ENCODE results near the gene COQ8A. TPM values are rescaled to one million over a fixed set of nuclear protein-coding genes. Genes with fewer than 3 reads are reported as not detected.

Gene COQ8A
- total RNA-seq, 1 experiment from 2014 or later = 39.4 TPM

- TF ChIP-seq, protein P1, sequence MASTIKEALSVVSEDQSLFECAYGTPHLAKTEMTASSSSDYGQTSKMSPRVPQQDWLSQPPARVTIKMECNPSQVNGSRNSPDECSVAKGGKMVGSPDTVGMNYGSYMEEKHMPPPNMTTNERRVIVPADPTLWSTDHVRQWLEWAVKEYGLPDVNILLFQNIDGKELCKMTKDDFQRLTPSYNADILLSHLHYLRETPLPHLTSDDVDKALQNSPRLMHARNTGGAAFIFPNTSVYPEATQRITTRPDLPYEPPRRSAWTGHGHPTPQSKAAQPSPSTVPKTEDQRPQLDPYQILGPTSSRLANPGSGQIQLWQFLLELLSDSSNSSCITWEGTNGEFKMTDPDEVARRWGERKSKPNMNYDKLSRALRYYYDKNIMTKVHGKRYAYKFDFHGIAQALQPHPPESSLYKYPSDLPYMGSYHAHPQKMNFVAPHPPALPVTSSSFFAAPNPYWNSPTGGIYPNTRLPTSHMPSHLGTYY (CRISPR knock-in tag; IDR thresholded peaks at IDR 0.05) = no peak
- no peak for TF ChIP-seq MLX (CRISPR knock-in tag; IDR thresholded peaks at IDR 0.05)
- TF ChIP-seq, protein P2, sequence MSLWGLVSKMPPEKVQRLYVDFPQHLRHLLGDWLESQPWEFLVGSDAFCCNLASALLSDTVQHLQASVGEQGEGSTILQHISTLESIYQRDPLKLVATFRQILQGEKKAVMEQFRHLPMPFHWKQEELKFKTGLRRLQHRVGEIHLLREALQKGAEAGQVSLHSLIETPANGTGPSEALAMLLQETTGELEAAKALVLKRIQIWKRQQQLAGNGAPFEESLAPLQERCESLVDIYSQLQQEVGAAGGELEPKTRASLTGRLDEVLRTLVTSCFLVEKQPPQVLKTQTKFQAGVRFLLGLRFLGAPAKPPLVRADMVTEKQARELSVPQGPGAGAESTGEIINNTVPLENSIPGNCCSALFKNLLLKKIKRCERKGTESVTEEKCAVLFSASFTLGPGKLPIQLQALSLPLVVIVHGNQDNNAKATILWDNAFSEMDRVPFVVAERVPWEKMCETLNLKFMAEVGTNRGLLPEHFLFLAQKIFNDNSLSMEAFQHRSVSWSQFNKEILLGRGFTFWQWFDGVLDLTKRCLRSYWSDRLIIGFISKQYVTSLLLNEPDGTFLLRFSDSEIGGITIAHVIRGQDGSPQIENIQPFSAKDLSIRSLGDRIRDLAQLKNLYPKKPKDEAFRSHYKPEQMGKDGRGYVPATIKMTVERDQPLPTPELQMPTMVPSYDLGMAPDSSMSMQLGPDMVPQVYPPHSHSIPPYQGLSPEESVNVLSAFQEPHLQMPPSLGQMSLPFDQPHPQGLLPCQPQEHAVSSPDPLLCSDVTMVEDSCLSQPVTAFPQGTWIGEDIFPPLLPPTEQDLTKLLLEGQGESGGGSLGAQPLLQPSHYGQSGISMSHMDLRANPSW (CRISPR knock-in tag; conservative IDR thresholded peaks at IDR 0.05; ENCODE audit: low read depth) = no peak
Observed at GRCh38 chr1:226943927-226944326, 3.8 kb downstream of the COQ8A start (continued).

GRCh38 chr1:226945106-226945857 is 5.2 kb downstream of the COQ8A start:
- Mint-ChIP-seq H3K27me3 (ENCODE audit: low read depth) (peaks cover 7% of the 10 kb centered on the region), H3K4me3 (no peak overlapping the region; the same call in 1 of the 2 replicates), H3K4me1 (peaks cover 51% of the 10 kb centered on the region), H3K36me3 (peaks cover 4% of the 10 kb centered on the region), H3K9me3 (peaks cover 8% of the 10 kb centered on the region), H3K27ac (peak overlapping the region; percentile 66)
- ChIA-PET POLR2A (no interaction called here), CTCF (no interaction called here)
- TF ChIP-seq, protein P3, sequence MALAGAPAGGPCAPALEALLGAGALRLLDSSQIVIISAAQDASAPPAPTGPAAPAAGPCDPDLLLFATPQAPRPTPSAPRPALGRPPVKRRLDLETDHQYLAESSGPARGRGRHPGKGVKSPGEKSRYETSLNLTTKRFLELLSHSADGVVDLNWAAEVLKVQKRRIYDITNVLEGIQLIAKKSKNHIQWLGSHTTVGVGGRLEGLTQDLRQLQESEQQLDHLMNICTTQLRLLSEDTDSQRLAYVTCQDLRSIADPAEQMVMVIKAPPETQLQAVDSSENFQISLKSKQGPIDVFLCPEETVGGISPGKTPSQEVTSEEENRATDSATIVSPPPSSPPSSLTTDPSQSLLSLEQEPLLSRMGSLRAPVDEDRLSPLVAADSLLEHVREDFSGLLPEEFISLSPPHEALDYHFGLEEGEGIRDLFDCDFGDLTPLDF (CRISPR knock-in tag; IDR thresholded peaks at IDR 0.05) = no peak
- TF ChIP-seq GABPB1 (CRISPR knock-in tag; IDR thresholded peaks at IDR 0.05) = peak; percentile 40; the same call in 1 of the 2 replicates
- peak; percentile 72 for ATAC-seq
- DNase-seq (ENCODE audit: low spot score) = no peak

GRCh38 chr1:226945858-226946245 is 5.8 kb downstream of the COQ8A start:
- TF ChIP-seq, protein P4, sequence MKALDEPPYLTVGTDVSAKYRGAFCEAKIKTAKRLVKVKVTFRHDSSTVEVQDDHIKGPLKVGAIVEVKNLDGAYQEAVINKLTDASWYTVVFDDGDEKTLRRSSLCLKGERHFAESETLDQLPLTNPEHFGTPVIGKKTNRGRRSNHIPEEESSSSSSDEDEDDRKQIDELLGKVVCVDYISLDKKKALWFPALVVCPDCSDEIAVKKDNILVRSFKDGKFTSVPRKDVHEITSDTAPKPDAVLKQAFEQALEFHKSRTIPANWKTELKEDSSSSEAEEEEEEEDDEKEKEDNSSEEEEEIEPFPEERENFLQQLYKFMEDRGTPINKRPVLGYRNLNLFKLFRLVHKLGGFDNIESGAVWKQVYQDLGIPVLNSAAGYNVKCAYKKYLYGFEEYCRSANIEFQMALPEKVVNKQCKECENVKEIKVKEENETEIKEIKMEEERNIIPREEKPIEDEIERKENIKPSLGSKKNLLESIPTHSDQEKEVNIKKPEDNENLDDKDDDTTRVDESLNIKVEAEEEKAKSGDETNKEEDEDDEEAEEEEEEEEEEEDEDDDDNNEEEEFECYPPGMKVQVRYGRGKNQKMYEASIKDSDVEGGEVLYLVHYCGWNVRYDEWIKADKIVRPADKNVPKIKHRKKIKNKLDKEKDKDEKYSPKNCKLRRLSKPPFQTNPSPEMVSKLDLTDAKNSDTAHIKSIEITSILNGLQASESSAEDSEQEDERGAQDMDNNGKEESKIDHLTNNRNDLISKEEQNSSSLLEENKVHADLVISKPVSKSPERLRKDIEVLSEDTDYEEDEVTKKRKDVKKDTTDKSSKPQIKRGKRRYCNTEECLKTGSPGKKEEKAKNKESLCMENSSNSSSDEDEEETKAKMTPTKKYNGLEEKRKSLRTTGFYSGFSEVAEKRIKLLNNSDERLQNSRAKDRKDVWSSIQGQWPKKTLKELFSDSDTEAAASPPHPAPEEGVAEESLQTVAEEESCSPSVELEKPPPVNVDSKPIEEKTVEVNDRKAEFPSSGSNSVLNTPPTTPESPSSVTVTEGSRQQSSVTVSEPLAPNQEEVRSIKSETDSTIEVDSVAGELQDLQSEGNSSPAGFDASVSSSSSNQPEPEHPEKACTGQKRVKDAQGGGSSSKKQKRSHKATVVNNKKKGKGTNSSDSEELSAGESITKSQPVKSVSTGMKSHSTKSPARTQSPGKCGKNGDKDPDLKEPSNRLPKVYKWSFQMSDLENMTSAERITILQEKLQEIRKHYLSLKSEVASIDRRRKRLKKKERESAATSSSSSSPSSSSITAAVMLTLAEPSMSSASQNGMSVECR (CRISPR knock-in tag; IDR thresholded peaks at IDR 0.05; ENCODE audit: borderline replicate concordance) = no peak
- no peak for TF ChIP-seq ZNF317 (CRISPR knock-in tag; IDR thresholded peaks at IDR 0.05; ENCODE audit: borderline replicate concordance, low read depth)
- no peak for TF ChIP-seq SMAD4 (CRISPR knock-in tag; IDR thresholded peaks at IDR 0.05)
- no peak for TF ChIP-seq MLX (CRISPR knock-in tag; IDR thresholded peaks at IDR 0.05)
- TF ChIP-seq ZNF232 (CRISPR knock-in tag; IDR thresholded peaks at IDR 0.05) = no peak
- no peak for TF ChIP-seq PRRX2 (CRISPR knock-in tag; IDR thresholded peaks at IDR 0.05)
- TF ChIP-seq, protein P5, sequence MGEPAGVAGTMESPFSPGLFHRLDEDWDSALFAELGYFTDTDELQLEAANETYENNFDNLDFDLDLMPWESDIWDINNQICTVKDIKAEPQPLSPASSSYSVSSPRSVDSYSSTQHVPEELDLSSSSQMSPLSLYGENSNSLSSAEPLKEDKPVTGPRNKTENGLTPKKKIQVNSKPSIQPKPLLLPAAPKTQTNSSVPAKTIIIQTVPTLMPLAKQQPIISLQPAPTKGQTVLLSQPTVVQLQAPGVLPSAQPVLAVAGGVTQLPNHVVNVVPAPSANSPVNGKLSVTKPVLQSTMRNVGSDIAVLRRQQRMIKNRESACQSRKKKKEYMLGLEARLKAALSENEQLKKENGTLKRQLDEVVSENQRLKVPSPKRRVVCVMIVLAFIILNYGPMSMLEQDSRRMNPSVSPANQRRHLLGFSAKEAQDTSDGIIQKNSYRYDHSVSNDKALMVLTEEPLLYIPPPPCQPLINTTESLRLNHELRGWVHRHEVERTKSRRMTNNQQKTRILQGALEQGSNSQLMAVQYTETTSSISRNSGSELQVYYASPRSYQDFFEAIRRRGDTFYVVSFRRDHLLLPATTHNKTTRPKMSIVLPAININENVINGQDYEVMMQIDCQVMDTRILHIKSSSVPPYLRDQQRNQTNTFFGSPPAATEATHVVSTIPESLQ (CRISPR knock-in tag; IDR thresholded peaks at IDR 0.05) = no peak
- no peak for TF ChIP-seq JAZF1 (CRISPR knock-in tag; IDR thresholded peaks at IDR 0.05)
- no peak for TF ChIP-seq ZNF263 (CRISPR knock-in tag; IDR thresholded peaks at IDR 0.05; ENCODE audit: low read depth)
- TF ChIP-seq CBFB (CRISPR knock-in tag; IDR thresholded peaks at IDR 0.05; ENCODE audit: low read depth) = no peak
- TF ChIP-seq FOXJ3 (CRISPR knock-in tag; IDR thresholded peaks at IDR 0.05; ENCODE audit: borderline replicate concordance) = no peak
- Mint-ChIP-seq H3K4me3 (no peak overlapping the region), H3K4me1 (peaks cover 49% of the 10 kb centered on the region), H3K36me3 (peaks cover 4% of the 10 kb centered on the region), H3K9me3 (peaks cover 8% of the 10 kb centered on the region), H3K27ac (peak overlapping the region; percentile 42; the same call in 1 of the 2 replicates), H3K27me3 (ENCODE audit: low read depth) (peaks cover 4% of the 10 kb centered on the region)
- ATAC-seq (no peak), DNase-seq (ENCODE audit: low spot score) (no peak)
- ChIA-PET CTCF (no interaction called here), POLR2A (no interaction called here)

All from WTC11 (cell line).